NCI-H226 (cell line): ENCODE data around the gene FILIP1L.

Experiments used
- DNase-seq: peaks from one replicate; pipeline ENCODE4 v3.0.0-alpha.2; 2015

FILIP1L gene

DNA sequence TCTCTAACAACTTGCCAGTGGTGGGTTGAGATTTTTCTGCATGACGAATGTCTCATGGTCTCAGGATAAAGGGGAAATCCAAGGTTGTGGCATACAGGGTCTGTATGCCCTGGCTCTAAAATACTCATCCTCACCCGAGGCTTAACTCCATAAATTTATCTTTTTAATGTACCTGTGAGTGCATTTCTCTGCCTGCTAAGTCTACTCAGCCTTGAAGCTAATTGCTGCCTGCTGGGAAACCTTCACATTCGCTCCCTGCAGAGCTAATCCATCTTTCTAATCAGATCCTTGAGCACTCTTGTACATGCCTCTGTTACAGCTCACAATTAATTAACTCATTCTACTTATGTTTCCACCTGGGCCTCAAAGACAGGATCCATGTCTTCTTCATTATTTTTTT, 202.9 kb downstream of the FILIP1L start:
- no peak for DNase-seq

DNA sequence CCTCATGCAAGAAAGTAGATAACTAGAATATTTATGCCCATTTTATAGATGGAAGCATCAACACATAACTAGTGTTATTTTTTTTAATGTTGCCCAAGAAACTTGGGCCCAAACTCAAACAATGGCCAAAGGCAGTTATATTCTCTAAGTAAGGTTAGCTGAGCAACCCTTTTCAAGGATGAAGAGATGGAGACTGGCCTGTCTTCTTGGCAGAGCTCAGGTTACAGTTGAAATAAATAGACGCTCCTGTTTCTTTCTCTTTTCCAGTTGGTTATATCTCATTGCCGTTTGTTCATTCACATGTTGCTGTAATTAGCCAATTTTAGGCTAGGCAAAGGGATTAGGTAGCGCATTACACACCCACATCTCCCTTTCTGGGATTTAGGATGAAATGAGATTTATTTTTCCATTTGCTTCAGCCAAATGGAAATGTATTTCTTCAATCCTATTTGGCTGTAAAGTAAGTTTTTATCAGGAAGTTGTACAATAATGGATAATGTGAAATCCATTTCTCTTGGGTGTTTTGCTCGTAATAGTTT, 203.5 kb downstream of the FILIP1L start:
- DNase-seq = no peak

DNA sequence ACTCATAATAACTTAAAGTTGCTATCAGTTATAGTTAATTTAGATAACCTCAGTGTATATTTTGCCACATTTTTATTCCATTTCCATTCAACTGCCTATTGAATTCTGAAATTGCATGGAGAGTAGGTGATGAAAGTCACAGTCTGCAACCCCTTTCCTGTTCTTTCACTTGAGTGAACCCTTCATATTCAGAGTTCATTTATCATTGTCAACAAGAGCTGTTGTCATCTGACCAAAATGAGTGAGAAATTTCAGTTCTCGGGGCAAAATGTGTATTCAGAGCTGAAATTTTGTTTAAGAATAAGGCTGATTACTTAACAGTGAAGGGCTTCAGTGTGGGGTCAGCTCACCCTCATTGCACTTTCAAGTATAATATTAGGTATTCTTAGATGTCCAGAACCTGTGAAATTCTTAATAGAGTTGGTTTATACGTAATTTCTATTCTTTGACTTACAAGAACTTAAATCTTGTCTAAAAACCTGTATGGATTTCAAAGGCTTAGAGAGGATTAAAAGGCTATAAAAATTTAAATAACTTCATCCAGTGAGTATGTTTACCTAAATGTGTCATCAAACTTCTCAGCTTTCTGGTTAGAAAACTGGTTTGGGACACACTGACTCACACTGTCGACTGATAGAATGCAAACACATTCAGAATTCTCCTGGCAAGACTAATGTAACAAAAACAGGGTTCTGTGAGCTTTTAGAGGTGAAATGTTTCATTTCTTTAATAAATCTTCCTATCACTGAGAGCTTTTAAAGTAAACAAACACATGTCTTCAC, 204.4 kb downstream of the FILIP1L start:
- peak; percentile 58 for DNase-seq

DNA sequence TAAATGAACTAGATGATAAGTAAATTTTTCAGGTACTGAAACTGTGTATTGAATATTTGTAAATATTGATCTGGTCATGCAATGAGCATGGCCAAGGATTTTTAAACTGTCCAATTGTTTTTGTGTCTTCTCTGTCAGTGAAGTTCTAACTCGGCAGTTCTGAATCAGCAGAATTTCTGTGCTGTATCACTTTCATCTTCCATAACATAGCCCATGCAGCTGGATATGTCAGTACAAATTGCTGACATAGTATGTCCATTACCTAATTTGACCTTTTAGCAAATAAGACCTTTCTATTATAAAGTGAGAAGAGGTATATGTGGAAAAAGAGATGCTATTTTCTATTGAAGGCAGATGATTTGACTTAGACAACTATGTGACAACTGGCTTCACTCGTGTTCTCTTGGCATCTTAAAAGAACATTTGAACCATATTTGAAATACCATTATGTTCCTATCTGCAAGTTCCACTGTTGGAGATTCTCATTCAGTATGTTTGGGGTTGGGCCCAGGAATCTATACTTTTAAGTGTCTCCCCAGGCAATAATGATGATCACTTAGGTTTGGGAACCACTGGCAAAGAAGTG, 206.2 kb downstream of the FILIP1L start:
- DNase-seq = no peak

DNA sequence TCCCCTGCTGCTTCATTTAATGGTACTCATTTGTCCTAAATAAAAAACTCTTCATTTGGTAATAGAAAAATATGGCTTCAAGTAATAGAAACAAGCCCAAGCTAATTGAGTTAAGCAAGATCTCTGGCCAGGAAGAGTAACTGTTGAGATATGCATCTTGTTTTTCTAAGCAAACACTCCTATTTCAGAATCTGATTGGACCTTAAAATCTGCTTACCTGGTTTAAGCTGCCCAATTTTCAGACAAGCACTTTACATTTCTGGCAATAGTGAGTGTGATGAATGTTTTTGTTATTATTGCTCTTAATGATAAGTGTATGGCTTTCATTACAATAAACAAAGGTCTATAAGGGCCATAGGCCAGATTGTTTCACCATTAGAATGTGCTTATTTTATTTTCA, 210.4 kb downstream of the FILIP1L start:
- no peak for DNase-seq

DNA sequence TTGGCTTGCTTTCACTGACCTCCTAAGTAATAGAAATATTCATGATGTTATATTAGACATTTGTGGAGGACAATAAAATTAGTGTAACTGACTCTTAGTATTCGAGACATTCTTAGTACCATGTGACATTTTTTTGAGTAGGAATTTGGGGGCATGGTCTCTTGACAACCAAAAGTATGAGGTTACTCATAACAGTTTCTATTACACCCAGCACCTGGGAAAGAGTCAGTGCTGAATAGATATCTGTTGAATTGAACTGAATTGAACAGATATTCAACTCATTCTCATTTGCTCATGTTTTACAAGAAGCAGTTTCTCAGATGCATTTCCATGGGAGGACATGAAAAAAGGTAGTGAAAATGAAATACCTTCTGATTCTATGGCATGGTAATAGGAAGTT, 212.2 kb downstream of the FILIP1L start:
- DNase-seq = peak; percentile 66

DNA sequence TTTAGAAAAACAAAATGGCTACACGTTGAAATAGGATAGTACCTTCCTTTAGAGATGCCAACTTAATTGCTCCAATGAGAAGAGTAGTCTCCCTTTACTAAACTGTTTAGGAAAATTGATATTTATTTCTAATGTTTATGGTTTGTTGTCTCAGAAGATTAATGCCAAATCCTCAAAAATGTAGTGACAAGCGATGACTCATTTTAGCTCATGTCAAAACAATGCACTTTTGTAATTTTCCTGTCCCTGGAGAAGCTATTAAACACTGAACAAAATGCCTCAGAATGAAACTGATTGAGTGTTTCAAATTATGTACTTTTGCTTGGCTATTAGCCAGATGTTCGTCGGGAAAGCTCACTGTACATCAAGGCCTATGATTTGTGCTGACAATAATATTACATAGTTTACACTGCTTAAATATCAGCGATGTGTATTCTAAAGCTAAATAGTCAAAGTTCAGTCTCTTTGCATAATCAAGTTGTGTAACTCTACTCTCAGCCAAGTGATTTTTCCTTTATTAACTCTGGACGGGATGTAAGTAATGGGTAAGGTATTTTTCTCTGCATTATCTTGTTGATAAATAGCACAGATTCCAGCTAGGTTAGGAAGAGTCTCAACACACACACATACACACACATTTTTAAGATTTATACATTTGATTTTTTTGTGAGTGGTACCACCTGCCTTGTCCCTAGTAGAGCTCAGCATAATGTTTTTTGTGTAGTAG, 212.9 kb downstream of the FILIP1L start:
- peak; percentile 92 for DNase-seq

DNA sequence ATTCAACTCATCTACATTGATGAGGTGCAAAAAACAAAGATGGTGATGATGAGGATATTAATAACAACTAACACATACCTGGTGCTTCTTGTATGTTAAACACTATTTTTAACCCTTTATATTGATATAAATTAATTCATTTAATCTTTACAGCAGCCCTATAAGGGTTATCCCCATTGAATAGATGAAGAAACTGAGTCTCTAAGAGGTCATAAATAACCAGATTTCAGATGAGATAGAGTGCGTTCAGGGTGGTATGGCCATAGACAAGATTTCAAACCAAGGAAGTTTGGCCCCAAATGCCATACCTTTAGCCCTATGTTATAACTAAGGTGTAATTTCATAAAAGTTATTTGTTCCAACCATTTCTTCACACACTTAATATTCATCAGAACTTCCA, 214.1 kb downstream of the FILIP1L start:
- no peak for DNase-seq

DNA sequence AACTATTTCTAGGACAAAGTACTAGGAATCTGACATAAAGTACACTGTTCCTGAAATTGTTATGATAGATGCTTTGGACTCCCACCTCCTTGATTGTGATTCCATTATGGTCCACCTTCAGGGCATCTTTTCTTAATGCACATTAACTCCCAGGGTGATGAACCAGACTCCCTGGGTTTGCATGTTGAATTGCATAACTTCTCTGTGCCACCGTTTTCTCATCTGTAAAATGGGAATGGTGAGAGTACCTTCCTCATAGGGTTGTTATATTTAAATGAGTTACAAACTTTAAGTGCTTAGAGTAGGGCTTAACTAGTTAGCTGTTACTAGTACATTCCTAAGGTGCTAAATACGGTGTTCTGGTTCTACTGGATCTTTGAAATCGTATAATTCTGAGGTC, 214.7 kb downstream of the FILIP1L start:
- DNase-seq = no peak

DNA sequence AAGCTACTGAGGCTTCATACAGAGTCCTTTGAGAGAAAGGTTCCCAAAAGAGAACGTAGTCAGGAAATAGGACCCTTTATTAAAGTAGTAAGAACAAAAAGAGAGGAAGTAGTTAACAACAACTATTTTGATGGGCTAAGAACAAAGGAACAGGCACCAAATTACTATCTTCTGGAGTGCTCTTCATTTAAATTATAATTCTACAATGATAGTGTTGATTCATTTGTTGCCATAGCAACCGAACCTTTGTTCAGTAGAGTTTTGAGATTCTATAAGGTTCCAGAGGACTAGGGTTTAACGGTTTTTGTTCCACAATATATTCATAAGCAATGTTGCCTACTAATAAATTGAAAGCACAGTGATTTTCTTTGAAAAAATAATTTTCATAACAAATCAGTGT, 217.8 kb downstream of the FILIP1L start:
- DNase-seq = no peak

DNA sequence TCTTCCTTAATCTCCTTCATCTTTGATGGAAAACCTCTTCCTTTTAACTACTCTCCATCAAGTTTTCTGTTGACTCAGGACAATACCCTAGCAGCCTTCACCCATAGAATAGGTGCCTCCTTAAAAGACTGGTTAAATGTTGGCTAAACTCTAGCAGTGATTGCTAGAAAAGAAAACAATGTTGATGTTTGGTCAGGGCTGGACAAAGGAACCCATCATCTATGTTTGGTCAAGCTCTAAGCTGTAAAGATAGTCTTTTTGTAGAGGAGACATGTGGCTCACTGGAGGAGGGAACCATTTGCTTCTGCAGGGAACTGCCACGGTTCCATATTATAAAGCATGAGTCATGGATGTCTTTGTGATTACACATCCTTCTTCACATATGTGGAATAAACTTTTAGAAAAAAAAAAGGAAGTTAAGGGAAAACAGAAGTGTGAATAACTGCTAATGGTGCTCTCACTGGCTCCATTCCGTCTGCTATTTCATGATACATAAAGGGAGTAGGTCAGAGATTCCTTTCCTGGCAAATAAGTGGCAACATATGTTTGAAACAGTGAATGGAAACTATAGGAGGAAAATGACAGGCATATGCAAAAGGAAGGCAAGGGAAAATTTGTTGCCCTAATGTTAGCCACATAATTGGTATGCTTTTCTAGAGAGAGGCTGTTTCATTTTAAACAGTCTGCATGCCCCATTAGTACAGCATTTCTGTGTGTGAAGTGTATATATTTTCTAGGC, 218.4 kb downstream of the FILIP1L start:
- peak; percentile 85 for DNase-seq

DNA sequence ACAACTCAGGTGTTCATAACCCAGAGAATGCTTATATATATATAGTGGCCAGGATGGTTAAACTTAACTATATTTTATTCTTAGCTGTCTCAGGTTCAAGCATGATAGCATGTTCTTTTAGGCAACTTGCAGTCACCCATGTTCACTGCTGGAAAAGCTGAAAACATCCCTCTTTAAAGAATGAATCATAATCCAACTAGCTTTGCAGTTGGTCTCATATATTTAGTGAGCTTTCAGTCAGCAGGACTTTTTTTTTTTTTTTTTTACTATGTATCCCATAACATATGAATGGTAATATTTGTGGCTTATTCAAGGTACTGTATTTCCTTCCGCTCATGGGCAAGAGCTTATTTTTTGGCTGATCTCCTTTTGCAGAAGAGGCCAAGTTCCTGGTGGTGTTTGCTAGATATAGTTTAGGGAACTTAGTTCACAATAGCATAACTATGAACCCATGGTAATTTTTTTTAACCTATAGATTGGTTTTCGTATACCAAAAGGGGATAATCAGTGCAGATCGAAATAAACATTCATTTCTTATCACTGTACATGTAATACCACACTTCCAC, 219.1 kb downstream of the FILIP1L start:
- no peak for DNase-seq

DNA sequence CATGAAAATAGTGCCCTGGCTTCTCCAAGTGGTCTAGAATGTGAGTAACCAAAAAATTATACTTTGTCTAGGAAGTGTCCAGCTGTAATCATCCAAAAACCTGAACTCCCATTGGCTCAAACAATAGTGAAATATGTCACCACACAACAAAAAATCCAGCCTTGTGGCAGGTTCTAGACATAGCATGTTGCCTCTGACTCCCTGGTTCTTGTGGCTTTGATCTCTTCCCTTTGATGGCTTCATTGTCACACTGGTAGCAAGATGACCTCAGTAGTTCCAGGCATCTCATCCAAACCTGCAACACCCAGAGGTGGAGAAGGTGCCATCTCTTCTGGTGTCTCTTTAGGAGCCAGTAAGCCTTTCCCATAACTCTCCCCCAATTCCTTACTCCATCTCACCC, 222.0 kb downstream of the FILIP1L start:
- DNase-seq = no peak

DNA sequence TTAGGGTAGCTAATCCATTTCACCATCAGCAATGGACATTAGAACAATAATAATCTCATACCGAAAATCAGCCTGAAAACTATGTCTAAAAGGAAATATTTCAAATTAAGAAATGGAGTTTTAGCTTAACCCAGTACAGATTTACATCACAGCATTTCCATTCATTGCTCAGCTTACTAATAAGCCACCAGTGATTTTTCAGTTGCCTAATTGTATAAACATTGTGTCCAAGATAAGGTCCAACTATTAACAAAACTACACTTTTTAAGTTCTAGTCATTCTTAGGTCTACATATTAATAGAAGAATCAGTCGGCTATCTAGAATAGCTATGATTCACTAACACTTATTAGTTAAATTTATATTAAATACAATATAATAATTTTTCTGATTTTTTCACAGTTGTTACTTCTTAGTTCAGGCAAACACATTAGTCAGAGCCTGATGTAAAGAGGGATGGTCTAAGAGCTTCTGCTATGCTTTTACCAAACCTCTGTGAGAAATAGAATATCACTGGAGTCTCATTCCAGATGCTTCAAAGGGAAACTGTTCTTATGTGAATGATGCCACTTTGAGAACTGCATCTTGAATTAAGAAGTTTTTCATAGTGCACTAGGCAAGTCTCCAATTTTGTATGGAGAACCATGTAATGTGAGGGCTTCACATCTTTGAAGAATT, 222.6 kb downstream of the FILIP1L start:
- no peak for DNase-seq

DNA sequence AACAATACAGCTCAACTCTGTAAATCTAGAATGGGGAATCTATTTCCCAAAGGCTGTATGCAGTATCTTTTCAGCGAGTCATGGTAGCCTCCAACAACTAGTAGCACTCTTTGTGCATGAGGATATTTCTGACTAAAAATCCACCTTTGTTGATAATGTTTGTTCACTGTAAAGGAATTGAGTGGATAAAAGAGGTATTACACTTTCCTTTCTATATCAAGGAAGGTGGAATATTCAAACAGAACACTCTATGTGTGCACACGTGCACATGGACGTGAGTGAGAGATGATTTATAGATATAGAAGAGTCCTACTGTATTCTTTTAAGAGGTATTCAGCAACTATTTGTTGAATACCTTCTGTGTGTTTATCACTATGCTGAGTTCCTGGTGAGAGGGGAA, 228.4 kb downstream of the FILIP1L start:
- DNase-seq = no peak

DNA sequence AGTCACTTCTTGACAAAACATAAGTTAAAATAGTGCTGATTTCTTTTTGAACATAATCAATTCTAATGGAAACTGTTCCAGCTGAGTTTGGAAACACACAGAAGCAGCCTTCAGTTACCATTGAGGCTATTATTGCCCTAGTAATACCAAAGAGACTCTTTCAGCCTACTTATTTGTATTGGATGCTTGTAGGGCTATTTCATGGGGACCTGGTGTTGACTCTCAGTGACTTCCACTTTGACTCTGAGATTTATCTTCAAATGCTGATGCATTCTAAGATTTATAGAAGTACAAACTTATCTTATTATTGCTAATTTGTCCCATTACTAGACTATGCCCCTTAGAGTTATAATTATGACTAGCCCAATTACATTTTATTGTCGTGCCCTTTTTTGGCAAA, 229.2 kb downstream of the FILIP1L start:
- DNase-seq = no peak

DNA sequence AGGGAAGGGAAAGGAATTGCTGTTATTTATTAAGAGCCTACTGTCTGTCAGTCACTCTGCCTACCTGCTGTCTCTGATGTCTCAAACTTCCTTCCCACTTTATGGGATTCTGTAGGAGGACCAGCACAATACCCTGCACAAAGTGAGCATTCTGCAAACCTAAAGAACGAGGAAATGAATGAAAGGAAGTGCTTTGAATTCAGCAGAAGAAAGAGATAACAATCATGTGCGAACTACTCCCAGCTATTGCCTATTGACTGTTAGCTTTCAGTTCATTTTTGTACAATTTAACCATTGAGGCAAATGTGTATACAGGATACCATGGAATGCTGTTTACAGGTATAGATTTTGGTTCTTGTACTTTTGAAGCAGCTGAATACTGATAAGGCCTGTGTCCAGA, 229.8 kb downstream of the FILIP1L start:
- DNase-seq = no peak

DNA sequence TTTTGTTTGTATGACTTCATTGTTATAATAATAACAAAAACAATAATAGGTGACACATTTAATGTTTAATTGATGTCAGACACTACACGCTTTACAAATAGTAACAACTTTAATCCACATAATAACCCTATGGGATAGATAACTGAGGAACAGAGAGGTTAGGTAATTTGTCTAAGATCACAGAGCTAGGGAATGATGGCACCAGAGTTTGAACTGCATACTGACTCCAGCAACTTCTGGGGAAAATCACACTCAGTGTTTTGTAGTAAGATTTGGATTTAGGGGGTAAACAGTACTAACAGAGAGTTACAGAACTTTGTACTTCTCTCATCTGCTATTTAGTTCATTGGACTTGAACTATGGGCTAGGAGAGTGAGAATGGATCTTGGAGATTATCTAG, 230.6 kb downstream of the FILIP1L start:
- DNase-seq = no peak

DNA sequence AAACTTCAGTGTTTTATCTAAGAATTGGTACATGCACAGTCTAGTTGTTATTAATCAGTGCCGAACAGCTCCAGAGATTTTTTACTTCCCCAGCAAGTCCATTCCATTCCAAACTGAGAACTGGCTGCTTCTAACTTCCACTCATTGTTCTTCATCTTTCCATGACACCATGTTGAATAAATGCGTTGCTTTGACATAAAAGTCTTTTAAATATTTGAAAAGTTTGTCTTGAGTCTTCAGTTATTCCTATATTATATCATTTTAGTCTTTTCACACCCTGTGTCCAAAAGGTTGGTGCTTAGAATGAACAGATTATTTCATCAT, 231.2 kb downstream of the FILIP1L start:
- no peak for DNase-seq

DNA sequence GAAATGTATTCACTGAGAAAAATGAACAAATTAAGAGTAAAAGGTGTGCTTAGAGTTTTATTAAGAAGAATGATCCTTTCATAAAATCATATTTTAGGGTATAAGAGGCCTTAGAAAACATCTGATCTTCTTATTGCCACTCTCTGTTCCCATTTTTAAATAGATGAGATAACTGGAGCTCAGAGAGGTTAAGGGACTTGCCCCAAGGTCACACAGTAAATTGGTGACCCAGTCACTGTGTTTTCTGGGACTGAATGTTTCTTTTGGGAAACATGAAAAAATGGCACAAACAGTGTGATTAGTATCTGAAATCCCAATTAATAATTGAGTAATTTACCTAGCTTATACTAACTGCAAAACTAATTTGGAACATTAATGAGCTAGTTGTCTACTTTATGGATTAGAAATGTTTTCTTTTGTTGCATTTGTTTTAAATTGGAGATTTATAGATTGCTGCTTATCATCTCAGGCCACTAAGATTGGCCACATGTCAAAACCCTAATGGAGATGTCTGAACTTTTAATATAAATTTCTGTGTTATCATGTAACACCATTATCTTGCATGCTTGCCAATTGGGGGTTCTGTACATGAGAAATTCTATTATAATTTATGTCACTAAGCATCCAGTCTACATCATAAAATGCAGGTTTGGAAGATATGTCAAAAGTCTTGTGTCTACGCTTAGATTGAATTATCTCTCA, 231.7 kb downstream of the FILIP1L start:
- DNase-seq = no peak

DNA sequence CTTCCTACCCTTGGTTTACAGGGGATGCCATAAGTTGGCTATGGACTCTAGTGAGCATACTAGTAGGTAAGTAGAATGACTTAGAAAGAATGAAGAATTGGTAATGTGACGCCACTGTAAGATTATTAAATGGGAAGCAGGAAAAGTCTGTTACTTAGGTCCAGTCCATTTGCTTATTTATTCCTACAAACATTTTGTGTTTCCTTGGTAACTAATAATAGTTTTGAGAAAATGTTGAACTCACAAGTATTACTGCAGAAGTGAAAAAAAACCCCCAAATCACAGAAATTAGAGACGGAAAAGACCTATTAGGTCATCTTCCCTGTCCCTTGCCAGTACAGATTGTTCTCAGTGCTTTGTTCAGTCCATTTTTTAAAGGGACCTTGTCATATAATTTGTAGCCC, 233.2 kb downstream of the FILIP1L start:
- no peak for DNase-seq

DNA sequence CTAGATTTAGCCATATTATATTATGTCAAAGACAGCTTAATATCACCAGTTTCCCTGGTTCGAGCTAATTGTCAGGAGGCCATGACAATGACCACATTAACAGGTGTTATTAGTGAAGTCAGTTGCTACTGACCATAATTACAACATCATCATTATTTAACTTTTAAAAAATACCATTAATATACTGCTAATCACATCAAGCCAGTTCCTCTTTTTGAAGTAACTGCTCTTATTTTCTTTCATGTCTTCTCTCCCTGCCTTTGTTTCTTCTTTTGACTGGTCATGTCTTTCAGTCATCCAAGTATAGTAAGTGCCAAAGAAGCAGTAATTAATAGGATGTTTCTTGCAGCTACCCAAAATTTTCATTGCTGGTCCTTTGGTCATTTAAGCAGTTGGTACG, 235.0 kb downstream of the FILIP1L start:
- DNase-seq = no peak
